Middle frontal gyrus (tissue), 1 donor: ENCODE results near the gene VAV2.

ENCODE experiments used
- DNase-seq: peaks from one replicate; pipeline ENCODE4 v3.0.0-alpha.2; 2015; ENCODE audit warnings: low spot score; ENCODE audit errors: extremely low spot score

Gene VAV2

GRCh38 chr9:133954862-133955529, 37.1 kb downstream of the VAV2 start:
- no peak for DNase-seq

DNA sequence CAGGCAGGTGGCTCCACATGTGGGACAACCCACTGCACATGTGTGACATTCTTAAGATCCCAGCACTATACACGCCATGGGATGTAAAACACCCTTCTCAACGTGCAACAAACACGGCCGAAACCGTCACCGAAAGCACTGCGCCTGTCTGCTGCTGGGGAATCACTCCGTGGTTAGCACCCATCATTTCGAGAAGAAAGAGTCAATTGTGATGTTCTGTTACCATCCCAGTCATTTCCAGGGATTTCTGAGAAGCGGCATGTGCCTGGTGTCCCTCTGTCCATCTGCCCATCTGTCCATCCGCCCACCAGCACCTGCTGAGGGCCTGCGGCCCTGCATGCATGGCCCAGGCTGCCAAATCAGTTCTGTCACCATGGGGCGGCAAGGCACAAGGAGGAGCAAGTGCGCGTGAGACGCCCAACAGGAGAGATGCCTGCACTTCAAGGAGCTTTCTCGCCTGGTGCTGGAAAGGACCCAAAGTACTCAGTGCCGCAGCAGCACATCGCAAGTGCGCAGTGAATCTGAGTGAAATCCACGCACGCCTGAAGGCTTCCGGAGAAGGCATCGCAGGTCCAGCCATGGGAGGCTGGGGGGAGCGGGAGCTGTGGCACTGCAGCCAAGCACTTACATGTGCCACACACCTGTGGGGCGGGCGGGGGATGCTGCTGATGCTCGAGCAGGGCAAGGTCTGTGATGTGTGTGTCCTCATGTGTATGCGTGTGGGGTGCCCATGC, 38.0 kb downstream of the VAV2 start:
- no peak for DNase-seq

GRCh38 chr9:133953621-133953975, 38.5 kb downstream of the VAV2 start:
- no peak for DNase-seq

DNA sequence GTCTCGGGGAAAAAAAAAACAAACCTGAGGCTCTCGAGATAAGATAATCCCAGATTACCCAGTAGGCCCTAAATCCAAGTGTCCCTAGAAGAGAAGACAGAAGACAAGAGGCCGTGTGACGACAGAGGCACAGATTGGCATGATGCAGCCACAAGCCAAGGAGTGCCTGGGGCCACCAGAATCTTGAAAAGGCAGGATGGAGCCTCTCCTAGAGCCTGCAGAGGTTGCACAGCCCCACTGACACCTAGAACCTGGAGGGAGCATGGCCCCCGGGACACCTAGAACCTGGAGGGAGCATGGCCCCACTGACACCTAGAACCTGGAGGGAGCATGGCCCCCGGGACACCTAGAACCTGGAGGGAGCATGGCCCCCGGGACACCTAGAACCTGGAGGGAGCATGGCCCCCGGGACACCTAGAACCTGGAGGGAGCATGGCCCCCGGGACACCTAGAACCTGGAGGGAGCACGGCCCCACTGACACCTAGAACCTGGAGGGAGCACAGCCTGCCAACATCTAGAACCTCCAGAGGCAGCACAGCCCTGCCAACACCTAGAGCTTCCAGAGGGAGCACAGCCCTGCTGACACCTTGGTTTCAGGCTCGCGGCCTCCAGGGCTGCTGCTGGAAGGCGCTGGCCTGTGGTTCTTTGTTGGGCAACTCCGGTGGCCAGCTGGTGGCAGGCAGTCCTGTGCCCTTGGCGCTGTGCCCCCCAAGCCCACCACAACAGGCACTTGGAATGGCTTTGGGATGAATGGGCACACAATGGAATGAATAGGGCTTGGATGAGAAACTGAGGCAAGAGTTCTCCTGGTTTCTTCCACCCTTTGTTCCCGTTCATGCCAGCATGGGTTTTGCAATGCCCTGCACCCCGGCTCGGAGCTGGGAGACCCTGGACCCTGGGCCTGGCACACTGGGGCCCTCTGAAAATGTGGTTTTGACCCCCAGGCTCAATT, 39.2 kb downstream of the VAV2 start:
- no peak for DNase-seq

DNA sequence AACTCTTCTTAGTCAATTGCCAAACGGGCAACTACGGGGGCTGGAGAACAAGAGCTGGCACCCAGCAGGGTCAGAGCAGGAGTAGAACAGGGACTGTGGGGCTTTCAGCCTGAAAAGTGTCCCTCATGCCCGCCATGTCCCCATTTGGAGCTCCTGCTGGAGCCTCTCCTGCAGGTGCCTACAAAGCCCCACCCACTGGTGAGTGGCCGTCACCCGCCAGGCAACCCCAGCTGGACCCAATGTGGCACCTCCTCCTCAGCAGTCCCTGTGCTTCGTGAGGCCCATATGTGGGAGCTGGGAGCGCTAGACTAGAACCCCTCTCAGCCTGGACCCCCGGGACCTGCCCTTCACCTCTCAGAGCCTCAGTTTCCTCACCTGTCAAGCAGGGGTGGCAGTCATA, 40.9 kb downstream of the VAV2 start:
- DNase-seq, result no peak

GRCh38 chr9:133950629-133951111, 41.5 kb downstream of the VAV2 start:
- no peak for DNase-seq

DNA sequence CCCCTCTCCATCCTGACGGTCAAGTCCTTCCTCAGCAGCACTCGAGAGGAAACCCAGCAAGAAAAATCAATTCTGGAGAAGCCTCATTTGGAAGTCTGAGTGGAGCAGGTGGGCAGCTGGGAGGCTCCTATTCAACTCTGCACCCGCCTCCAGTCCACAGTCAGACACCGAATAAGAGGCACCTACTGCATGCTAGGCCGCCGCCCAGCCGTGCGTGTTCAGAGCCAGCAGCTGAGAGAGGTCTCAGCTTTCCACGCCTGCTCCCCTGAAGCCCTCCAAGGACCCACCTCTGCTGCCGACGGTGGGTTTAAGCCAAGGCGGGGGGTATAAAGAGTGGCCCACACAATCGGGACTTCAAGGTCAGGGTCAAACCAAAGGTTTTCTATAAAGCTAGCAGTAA, 41.9 kb downstream of the VAV2 start:
- no peak for DNase-seq

- DNase-seq, result no peak
These were observed 42.5 kb downstream of the VAV2 start for GRCh38 chr9:133949486-133950061.

- no peak for DNase-seq
These were observed 43.3 kb downstream of the VAV2 start for GRCh38 chr9:133948561-133949485.

GRCh38 chr9:133948131-133948530, 44.0 kb downstream of the VAV2 start:
- DNase-seq, result no peak

DNA sequence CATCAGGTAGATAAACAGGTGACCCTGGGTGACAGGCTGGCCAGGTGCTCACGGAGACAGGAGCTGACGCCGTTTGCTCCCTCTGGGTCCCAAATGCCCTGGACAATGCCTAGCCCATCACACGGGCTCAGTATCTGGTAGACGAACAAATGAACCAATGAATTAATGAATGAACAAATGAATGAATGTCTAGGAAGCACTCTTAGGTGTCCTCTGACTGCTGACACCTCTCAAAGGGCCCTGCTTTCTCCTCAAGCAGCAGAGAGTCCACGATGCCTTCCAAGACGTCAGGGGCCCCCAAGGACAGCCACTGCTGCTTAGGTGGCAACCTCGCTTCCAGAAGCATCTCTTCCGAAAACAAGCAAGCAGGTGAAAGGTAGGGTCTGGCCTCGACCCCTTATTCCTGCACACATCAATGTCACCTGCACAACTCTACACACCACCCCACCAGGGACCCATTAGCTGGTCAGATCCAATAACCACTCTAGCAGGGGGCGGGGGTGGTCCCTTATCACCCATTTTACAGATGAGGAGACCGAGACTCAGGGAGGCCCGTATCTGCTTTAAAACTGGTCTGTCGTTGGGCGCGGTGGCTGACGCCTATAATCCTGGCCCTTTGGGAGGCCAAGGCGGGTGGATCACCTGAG, 45.2 kb downstream of the VAV2 start:
- no peak for DNase-seq

DNA sequence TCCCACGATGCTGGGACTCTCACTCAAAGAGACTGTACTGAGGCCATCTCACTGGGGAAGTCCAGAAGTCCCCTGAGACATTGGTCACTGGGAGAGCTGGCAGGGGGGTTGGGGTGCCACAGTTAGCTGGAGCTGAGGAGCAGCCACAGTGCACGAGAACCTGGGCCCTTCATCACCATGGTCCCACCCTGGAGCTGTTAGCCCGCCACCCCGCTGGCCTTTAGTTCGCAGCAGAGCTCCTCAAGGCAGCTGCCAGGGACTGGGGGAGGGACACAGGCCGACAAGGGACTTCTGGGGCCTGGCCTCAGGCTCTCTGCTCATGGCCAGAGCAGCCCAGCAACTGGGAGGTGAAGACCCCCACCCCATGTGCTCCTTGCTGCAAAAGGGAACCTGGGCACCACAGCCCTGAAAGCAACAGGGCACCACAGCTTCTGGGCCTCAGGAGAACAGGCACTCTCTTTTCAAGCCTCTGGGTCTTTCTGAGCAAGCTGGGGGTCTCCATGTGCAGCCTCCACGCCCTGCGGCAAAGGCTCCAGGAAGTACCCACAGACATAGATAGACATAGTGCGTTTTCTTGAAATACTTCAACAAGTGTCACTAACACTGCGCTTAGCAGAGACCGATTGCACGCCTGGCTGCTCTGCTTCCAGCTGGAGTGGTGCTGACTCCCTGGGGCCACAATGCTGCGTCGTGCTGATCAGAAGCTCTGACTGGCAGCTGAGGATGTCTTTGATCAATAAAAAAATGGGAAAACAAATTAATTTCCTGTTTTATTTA, 46.0 kb downstream of the VAV2 start:
- no peak for DNase-seq

GRCh38 chr9:133945314-133945975, 46.7 kb downstream of the VAV2 start:
- no peak for DNase-seq

DNA sequence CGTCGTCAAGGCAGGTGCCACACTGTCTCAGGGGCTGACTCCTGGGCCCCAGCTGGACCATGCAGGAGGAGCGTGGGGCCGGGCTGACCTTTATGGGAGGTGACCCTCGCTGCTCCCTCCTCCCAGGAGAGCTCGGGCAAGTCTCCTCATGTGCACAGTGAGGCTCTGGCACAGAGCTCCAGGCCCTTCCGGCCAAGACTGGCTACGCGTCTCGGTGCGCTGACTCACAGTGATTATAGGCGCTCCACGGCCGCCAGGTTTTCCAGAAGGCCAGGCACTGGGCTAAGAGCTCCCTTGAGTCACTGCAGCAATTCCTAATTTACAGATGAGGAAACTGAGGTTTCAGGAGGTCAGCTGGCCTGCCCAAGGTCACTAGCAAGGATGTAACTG, 47.4 kb downstream of the VAV2 start:
- DNase-seq, result no peak

DNA sequence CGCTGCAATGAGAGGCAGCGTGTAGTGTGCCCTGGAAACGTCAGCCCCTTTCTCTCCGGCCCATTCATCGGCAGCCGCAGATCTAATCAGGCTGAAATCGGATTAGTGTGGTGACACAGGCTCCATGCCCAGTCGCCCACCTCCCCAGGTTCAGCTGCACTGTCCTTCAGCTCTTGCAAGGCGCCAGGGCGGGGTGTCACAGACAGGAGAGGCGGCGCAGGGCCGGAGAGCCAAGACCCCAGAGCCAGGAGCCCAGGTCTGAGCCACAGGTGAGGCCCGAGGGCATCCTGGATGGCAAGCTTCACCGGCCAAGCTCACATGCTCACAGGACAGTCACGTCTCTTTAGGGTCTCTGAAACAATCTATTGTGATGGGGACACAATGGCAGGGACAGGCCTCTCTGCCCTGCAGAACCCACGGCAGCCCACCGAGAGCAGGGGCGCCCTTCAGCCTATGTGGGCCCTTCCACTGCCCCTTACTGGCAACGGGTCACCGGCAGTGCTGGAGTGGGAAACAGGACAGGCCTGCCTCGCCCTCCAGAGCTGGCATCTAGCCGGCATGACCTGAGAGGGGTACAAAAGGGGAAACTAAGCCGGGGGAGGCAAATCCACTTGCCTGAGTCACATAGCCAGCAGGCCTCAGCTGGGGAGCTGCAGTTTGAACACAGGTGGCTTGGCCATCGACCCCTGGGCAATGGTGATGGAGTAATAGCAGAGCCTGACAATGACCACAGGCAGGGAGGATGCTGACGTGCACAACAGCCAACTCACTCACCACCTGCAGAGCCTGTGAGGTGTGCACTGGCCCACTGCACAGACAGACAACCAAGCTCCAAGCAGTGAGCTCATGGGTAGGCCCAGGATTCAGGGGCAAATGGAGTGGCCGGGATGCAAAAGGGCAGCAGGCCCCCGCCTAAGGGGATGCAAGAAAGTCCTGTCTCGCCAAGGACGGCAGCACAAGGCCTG, 48.1 kb downstream of the VAV2 start:
- no peak for DNase-seq

- no peak for DNase-seq
These were observed 48.9 kb downstream of the VAV2 start for GRCh38 chr9:133943036-133943780.
